IPS-20b (cell line): ENCODE data around the gene PTPN18.
"Not testable (repeated sequence)": the region's sequence is repeated elsewhere in the genome, so short reads cannot be mapped to it uniquely, and the experiment has no call there.

Experiments
- H3K27ac ChIP-seq: one replicate; pipeline ENCODE4 v1.5.1; 2013; ENCODE audit warnings: low read length
- H3K27me3 ChIP-seq: 2 replicates; pipeline ENCODE4 v1.6.1; 2013; ENCODE audit warnings: mild to moderate bottlenecking, low read length, inconsistent platforms; ENCODE audit not compliant: insufficient read depth
- H3K36me3 ChIP-seq: 2 replicates; pipeline ENCODE4 v1.6.1; 2013; ENCODE audit warnings: low read depth, mild to moderate bottlenecking, inconsistent platforms, low read length, moderate library complexity; ENCODE audit not compliant: insufficient read depth
- H3K4me1 ChIP-seq: 2 replicates; pipeline ENCODE4 v1.6.1; 2013; ENCODE audit warnings: mild to moderate bottlenecking, control low read depth, inconsistent platforms, low read length, moderate library complexity; ENCODE audit not compliant: insufficient read depth
- H3K4me3 ChIP-seq: 2 replicates; pipeline ENCODE4 v1.5.1; 2013; ENCODE audit warnings: mild to moderate bottlenecking, low read length, inconsistent platforms
- H3K9ac ChIP-seq: 2 replicates; pipeline ENCODE4 v1.6.1; 2013; ENCODE audit warnings: low read depth, mild to moderate bottlenecking, inconsistent platforms, low read length, moderate library complexity
- H3K9me3 ChIP-seq: 2 replicates; pipeline ENCODE4 v1.6.1; 2013; ENCODE audit warnings: mild to moderate bottlenecking, low read depth, low read length, inconsistent platforms; ENCODE audit not compliant: insufficient read depth

PTPN18 gene

DNA sequence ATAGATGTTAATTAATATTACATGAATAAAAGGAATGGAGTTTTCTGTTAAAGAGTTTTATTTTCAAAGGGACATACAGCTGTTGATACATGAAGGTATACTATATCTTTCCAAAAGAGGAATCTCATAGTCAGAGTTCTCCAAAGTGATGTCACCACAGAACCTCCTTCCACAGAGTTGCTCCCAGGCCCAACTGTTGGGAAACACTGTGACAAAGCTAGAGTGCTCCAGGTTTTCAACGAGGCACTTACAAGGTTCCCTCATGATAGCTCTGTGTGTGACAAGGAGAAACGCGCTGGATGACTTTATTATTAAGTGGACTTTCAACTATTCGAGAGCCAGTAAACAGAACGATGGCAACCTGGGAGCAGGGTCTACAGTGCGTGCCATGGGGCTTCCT lies 33.5 kb downstream of the PTPN18 start:
- no peak overlapping the region for H3K27ac ChIP-seq
- no peak overlapping the region for H3K4me3 ChIP-seq
- H3K4me1 ChIP-seq: peaks cover 13% of the 10 kb centered on the region
- H3K9me3 ChIP-seq: no peaks in the 10 kb centered on the region
- peaks cover 14% of the 10 kb centered on the region for H3K27me3 ChIP-seq
- H3K36me3 ChIP-seq: no peaks in the 10 kb centered on the region
- H3K9ac ChIP-seq: no peak overlapping the region

DNA sequence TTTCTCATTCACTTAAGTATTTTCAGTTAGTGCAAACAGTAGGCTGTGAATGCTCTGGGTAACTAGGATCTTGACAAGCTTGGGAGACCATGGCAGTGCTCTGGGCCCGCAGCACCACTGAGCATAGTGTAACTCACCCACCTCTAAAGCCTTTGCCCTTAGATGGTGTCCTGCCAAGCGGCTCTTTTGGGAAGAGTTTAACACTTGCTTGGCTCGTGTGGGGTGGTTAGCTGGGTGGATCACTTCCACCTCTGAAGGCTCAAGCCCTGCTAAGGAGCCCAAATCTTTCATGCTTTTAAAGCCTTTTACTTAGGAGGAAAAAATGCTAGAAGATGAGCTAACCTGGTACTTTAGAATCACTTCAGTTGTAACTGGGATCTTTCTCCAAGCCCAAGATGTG lies 33.9 kb downstream of the PTPN18 start:
- peaks cover 14% of the 10 kb centered on the region for H3K27me3 ChIP-seq
- H3K9me3 ChIP-seq: no peaks in the 10 kb centered on the region
- H3K9ac ChIP-seq: no peak overlapping the region
- H3K36me3 ChIP-seq: no peaks in the 10 kb centered on the region
- H3K4me3 ChIP-seq: no peak overlapping the region
- H3K27ac ChIP-seq: no peak overlapping the region
- peaks cover 13% of the 10 kb centered on the region for H3K4me1 ChIP-seq

DNA sequence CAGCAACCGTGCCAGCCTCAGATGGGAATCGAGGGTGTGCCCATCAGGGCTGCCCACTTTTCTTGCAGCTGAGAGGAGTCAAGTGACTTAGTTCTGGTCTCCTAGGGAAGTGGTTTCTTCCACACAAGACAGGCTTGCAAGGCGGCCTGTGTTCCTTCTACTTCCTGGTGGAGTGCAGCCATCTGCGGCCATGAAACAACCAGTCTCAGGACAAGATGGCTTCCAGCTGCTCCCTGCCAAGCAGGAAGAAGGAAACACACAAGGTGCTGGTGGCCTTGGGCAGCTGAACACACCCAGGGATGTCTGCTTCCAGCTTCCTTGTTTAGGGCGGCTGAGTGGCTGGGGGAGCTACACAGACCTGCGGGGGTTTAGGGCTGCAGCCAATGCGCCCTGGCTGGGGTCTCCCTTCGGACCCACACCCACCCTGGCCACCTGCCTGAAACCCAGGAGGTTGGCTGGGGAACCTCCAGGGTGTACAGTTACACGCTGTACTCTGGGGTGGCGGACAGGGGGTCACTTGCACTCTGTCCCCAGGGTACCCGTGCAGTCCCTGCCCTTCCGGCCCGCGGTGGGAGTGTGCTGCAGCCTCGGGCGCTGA lies 34.7 kb downstream of the PTPN18 start:
- no peaks in the 10 kb centered on the region for H3K36me3 ChIP-seq
- no peak overlapping the region for H3K9ac ChIP-seq
- no peaks in the 10 kb centered on the region for H3K9me3 ChIP-seq
- H3K27ac ChIP-seq: no peak overlapping the region
- peaks cover 14% of the 10 kb centered on the region for H3K27me3 ChIP-seq
- peaks cover 13% of the 10 kb centered on the region for H3K4me1 ChIP-seq
- peak overlapping the region; percentile 79 for H3K4me3 ChIP-seq

DNA sequence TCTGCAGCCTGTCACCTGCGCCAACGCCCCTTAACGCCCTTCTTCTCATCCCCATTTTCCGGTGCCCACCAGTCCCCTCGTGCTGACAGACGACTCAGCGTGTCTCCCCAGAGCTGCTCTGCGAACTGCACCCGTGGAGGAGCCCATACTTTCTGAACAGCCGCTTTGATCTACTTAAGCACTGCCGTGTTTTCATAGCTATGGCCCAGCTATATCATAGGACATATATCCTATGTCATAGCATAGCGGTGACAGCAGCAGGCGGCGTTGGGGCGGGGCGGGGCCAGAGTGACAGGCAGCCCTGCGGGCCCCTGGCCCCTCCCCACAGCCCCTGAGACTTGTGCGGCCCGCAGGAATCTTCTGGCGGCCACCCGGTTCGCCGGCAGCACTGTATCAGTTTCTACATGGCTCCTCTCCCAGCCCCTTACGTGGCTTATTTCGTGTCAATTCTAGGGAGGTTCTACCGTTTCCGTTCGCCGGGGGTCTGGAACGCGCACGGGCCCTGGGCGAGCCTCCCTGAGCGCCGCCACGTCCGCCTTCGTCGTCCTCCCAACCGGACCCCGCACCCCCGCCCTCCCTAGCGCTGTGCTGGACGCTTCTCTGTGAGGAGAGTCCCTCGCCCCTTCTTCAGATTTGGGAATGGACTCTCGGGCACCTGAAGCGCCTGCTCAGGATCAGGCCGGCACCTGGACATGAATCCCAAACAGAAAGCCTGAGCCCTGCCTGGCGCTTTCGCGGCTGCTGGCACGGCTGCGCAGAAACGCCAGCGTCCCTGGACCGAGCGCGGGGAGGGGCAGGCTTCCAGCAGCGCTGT lies 35.4 kb downstream of the PTPN18 start:
- H3K9ac ChIP-seq: peak overlapping the region; percentile 56; the same call in 1 of the 2 replicates
- no peak overlapping the region for H3K27ac ChIP-seq

DNA sequence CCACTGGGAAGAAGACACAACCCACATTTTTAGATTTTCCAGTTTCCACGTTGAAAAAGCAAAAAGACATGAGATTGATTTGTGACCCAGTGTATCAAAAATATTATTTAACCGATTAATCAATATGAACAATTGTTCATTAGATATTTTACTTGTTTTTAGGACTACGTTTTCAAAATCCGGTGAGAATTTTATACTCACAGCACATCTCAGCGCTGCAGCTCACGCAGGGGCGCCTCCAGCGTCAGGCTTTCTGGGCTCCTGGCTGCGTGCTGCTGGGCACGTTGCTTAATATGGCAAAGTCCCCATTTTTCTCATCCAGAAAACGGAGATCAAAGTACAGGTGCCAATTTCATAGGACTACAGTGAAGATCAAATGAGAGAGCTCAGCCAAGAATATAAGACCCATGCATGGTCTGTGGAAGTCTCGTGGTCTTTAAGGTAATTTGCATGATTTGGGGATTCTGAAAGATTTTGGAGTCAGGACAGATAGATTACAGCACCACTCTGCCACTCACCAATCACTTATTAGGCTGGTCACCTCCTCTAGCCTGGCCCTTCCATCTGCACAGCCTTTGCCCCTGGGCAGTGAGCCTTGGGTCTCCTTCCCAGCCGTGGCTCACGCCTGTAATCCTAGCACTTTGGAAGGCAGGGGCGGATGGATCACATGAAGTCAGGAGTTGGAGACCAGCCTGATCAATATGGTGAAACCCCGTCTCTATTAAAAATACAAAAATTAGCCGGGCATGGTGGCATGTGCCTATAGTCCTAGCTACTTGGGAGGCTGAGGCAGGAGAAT lies 36.2 kb downstream of the PTPN18 start:
- no peak overlapping the region for H3K27ac ChIP-seq

More for the DNA sequence above, 35.4 kb downstream of the PTPN18 start:
- H3K36me3 ChIP-seq: no peaks in the 10 kb centered on the region
- H3K27me3 ChIP-seq: peaks cover 14% of the 10 kb centered on the region
- peak overlapping the region; percentile 79 for H3K4me3 ChIP-seq
- peaks cover 13% of the 10 kb centered on the region for H3K4me1 ChIP-seq
- no peaks in the 10 kb centered on the region for H3K9me3 ChIP-seq

DNA sequence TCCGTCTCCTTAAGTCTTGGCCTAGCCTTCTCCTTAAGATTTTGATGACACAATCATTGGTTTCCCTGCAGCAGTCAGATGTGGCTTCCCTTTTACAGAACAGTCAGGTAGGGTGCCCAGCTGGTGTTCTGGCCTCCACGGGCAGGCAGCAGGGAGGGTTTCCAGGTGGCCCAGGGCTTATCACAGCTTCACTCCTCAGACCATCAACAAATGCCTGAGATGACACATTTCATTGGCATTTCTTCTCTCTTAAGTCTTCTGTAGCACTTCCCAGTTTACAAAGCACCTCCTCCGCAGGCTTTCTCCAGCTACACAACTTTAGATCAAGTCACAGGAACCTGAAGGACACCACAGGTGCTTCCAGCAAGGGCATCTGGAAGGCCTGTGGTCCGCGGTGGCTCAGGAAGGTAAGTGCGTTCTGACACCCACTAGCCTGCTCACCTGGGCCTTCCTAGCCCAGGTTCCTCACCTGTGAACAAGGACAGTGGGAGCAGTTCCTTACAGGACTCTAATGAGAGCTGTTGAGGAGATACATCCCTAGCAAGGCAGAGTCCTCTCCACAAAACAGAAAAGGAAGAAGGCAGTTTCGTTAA lies 37.6 kb downstream of the PTPN18 start:
- Histone ChIP-seq H3K4me3 (no peak overlapping the region), H3K9ac (no peak overlapping the region), H3K36me3 (no peaks in the 10 kb centered on the region), H3K27me3 (peaks cover 14% of the 10 kb centered on the region), H3K9me3 (no peaks in the 10 kb centered on the region), H3K4me1 (peaks cover 3% of the 10 kb centered on the region), H3K27ac (no peak overlapping the region)

More for the DNA sequence above, 36.2 kb downstream of the PTPN18 start:
- Histone ChIP-seq H3K9me3 (no peaks in the 10 kb centered on the region), H3K36me3 (no peaks in the 10 kb centered on the region), H3K9ac (peak overlapping the region; percentile 56; the same call in 1 of the 2 replicates), H3K27me3 (peaks cover 14% of the 10 kb centered on the region), H3K4me1 (peaks cover 13% of the 10 kb centered on the region), H3K4me3 (peak overlapping the region; percentile 79)

DNA sequence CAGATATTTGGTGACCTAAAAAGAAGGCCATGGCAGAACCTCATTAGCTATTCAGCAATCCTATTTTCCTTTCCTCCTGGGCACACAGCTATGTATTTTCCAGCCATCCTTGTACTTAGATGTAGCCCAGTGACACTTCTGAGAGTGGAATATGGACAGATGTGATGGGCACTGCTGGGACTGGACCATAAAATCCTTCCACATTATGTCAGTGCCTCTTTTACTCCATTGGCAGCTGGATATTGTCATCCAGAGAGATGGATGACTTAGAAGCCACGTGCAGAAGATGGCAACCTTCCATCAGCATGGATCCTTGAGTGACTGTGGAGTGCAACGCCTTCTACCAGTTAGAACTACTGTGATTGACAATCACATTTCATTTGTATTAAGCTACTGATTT lies 50.4 kb downstream of the PTPN18 start:
- not testable (repeated sequence) for H3K4me1 ChIP-seq, H3K9me3 ChIP-seq, H3K27ac ChIP-seq, H3K27me3 ChIP-seq, H3K36me3 ChIP-seq, H3K9ac ChIP-seq, H3K4me3 ChIP-seq

DNA sequence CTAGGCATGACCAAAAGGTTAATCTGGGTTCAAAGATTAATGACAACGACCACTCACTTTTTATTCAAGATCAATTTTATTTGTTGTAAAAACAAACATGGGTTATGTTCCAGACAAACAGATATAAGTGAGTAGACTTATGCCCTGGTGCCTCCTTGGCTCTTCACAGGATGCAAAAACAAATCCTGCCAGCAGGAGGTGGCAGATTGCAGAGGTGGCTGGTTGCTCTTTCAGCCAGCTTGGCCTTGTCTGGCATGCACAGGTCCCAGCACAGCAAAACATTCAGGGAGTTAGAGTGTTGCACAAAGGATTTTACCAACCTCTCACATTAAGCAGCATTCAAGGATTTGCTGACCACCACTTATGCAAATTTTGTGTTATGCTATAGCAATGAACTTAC lies 60.8 kb downstream of the PTPN18 start:
- H3K9ac ChIP-seq, H3K9me3 ChIP-seq, H3K36me3 ChIP-seq, H3K4me1 ChIP-seq, H3K27ac ChIP-seq, H3K27me3 ChIP-seq, H3K4me3 ChIP-seq: not testable (repeated sequence)

DNA sequence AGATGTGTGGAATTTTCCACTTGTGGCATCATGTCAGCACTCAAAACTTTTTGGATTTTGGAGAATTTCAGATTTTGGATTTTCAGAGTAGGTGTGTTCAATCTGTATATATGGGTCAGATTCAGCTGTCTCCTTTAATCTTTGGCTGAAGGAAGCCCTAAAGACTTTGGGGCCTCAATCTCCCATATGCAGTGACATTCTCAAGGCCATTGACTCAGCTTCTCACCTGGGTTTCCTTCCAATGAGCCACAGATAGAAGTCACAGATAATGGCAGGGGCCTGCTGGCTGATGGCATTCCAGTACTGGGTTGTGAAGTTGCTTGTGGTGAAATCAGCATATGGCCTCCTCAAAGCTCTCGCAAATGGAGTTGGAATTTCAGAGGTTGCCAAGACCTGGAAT lies 63.0 kb downstream of the PTPN18 start:
- not testable (repeated sequence) for H3K4me1 ChIP-seq, H3K27ac ChIP-seq, H3K27me3 ChIP-seq, H3K9ac ChIP-seq, H3K4me3 ChIP-seq, H3K9me3 ChIP-seq, H3K36me3 ChIP-seq
